Stimulated activated CD8-positive, alpha-beta memory T cell treated with anti-CD3 and anti-CD28 coated beads, Interleukin-15, amount 100 ng/mL, for 1 hour (primary cell): ENCODE measurements around the gene GIPC2.
"Not testable (repeated sequence)": the region's sequence is repeated elsewhere in the genome, so short reads cannot be mapped to it uniquely, and the experiment has no call there.

ENCODE experiments used
- DNase-seq: peaks from one replicate; pipeline ENCODE4 v3.0.0-alpha.2; 2020; ENCODE audit warnings: low read depth

Gene GIPC2

DNA sequence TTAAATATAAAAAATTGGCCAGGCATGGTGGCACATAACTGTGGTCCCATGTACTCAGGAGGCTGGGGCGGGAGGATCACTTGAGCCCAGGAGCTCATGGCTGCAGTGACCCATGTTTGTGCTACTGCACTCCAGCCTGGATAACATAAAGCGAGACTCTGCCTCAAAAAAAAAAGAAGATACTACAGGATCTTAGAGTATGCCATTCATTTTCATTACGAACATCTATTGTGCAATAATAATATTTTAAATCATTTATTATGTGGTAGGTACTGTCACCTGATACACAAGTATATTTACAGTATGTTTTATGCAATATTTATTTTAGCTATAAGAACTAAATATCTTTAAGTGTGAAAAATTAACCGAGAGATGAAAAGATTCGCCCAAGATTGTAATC, 9.3 kb upstream of the GIPC2 start:
- no peak for DNase-seq

GRCh38 chr1:78038071-78038470, 7.7 kb upstream of the GIPC2 start:
- no peak for DNase-seq

GRCh38 chr1:78038491-78038939, 7.3 kb upstream of the GIPC2 start:
- DNase-seq: no peak

GRCh38 chr1:78040484-78041089, 5.2 kb upstream of the GIPC2 start:
- DNase-seq: no peak

GRCh38 chr1:78043436-78043835, 2.3 kb upstream of the GIPC2 start:
- no peak for DNase-seq

DNA sequence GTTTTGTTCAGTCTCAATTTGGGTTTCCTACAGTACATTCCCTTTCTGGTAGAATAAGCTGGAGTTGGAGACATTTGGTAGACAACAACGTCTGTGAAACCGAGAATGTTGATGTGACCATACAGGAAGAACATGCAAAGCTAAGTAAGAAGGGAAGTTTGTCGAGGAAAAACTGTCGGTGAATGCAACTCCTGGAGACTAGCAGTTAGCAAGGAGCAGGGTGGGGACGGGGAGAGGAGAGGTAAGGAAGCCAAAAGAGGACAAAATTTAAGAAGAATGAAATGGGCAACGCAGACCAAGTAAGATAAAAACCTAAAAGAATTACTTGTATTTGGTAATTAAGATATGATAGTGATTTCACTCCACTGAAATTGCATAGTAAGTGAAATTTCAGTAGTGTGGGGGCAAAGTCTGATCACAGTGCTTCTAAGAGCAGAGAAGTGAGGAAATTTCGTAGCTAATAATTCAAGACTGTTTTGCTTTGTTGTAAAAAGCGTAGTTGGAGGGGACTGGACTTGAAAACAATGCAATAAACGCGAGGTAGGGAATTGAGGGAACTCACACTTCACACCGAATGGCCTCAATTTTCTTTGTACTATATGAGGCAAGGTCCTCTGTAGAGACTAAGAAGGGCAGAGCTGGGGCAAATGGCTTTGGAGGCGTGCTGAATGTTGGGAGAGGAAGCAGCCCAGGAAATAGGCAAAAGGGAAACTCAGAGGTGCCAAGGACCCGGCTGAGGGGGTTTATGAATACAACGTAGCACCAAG, 787 bp upstream of the GIPC2 start:
- DNase-seq: no peak

DNA sequence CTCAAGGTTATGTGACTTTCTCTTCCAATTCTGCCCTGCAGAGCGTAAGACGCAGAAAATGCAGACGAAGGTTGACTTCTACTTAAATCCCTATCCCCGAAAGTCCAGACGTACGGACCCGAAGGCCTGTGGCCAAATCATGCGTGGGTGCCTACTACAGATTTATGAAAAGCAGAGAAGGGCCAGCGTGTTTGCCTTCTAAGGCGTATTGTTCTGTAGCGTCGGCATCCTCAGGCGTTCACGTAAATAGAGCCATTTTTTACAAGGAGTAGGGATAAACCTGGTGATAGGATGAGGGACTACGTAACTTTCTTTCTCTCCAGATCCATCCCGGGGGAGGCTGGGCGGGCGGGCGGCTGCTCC, 222 bp upstream of the GIPC2 start:
- DNase-seq: no peak

GRCh38 chr1:78047106-78047505, 1.3 kb downstream of the GIPC2 start:
- no peak for DNase-seq

- DNase-seq: no peak
Measured at GRCh38 chr1:78047631-78048030, 1.9 kb downstream of the GIPC2 start.

DNA sequence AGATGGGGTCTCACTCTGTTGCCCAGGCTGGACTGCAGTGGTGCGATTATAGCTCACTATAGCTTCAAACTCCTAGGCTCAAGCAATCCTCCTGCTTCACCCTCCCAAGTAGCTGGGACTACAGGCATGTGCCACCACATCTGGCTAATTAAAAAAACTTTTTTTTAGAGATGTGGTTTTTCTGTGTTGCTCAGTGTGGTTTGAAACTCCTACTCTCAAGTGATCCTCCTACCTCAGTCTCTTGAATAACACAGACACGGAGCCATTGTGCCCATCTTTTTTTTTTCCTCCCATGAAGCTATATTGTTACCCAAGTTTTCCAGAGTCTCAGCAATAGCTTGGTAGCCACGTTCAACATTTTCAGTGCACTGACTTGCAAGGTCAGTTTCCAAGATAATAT, 2.7 kb downstream of the GIPC2 start:
- no peak for DNase-seq

GRCh38 chr1:78049396-78049795, 3.6 kb downstream of the GIPC2 start:
- no peak for DNase-seq

DNA sequence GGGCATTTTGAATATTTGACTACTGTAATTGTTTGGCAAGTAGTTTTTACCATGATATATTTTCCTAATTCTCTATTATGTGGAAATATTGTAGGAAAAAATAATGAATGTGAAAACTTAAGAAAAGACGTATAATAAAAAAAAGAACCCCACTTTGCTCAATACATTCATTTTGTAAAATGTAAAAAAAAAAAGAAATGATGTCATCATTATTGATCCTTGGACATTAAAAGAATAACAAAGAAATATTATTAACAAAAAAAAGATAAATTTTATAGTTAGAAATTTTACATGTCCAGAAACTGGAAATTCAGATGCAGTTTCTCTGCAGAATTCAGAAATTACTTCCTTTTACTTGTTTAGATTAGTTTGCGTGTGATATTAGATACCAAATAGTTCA, 5.2 kb downstream of the GIPC2 start:
- no peak for DNase-seq

DNA sequence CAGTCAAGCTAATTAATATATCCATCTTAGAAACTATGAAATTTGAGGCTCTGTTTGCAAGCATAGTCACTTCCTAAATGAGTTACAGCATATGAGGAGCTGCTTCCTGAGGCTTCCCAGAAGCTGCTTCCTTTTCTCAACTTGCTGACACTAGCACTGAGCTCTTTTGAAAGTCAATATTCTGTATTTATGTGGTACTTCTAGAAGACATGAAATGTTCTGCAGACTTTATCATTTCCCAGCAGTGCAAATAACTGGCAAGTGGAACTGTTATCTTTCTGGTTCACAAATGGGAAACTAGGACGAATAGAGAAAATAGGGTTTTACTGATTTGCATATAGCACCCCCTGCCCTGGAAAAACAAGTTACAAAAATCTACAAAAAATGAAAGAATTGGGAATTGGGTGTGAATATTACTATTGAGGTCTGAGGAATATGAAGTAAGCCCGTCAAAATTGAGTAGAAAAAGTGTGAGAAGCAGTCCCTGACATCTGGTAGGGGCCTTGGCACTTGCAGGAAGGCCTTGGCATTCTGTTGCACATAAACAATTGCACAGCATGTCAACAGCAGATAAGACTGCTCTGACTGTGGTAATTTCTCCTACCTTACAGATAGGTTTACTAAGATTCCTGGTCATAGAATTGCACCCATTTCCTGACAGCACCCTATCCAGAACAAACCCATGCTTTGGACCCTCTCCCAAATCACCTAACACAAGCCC, 7.1 kb downstream of the GIPC2 start:
- no peak for DNase-seq

DNA sequence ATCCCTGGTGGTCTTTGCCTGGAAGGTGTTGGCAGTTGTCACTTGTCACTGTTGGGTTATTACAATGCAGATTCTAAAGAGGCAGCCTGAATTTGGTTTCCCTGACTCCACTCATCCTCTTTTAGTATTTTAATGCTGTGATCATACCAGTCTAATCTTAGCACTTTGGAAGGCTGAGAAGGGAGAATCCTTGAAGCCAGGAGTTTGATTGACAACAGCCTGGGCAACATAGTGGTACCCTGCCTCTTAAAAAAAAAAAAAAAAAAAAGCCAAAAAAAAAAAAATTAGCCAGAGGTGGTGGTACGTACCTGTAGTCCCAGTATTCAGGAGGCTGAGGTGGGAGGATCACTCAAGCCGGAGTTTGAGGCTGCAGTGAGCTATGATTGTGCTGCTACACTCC, 7.7 kb downstream of the GIPC2 start:
- no peak for DNase-seq

DNA sequence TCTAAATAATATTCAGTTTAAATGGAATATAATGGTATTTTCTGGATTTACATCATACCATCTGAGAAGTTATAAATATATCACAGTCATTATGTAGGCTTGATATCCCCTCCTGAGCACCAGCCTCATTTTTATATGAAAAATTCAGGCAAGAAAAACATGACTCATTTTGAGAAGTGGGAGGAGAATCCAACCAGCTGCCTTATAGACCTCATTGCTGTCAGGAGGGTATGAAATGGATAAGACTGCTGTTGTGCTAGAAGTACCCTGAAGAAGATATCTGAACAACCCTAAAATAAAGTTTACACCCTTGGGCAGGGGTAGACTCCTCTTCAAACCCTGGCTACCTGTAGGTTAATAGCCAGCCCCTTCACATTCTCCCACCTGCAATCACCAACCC, 8.8 kb downstream of the GIPC2 start:
- no peak for DNase-seq

- no peak for DNase-seq
Measured at GRCh38 chr1:78054972-78055371, 9.2 kb downstream of the GIPC2 start.

GRCh38 chr1:78055565-78056132, 9.9 kb downstream of the GIPC2 start:
- no peak for DNase-seq

- no peak for DNase-seq
Measured at GRCh38 chr1:78058670-78059069, 12.9 kb downstream of the GIPC2 start.

- DNase-seq: no peak
Measured at GRCh38 chr1:78060857-78061563, 15.2 kb downstream of the GIPC2 start.

- DNase-seq: no peak
Measured at GRCh38 chr1:78061825-78062523, 16.2 kb downstream of the GIPC2 start.

DNA sequence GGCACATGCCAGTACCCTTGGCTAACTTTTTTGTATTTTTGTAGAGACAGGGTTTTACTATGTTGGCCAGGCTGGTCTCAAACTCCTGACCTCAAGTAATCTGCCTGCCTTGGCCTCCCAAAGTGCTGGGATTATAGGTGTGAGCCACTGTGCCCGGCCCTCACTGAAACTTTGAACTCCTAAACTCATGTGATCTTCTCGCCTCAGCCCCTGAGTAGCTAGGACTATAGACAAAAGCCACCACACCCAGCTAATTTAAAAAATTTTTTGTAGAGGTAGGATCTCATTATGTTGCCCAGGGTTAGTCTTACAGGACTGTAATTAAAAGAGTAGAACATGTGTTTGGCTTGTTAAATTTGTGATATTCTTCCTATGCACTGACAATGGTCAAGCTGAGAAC, 19.1 kb downstream of the GIPC2 start:
- not testable (repeated sequence) for DNase-seq
